HG03045 (cell line): ENCODE data around the gene UPF1.
"Not testable (repeated sequence)": the region's sequence is repeated elsewhere in the genome, so short reads cannot be mapped to it uniquely, and the experiment has no call there.

Experiments used
- ATAC-seq: cut with Tn5 transposase; IDR thresholded peaks from one replicate; pipeline ENCODE4 v1.9.1; 2021; ENCODE audit warnings: mild to moderate bottlenecking, moderate library complexity; ENCODE audit not compliant: unreplicated experiment

UPF1 gene

GRCh38 chr19:18908917-18909619 lies 77.3 kb downstream of the UPF1 start:
- ATAC-seq = no peak

GRCh38 chr19:18910010-18910409 lies 78.3 kb downstream of the UPF1 start:
- no peak for ATAC-seq

- no peak for ATAC-seq
Observed at GRCh38 chr19:18910801-18911436, 79.2 kb downstream of the UPF1 start.

GRCh38 chr19:18912933-18913332 lies 81.2 kb downstream of the UPF1 start:
- ATAC-seq = no peak

- no peak for ATAC-seq
Observed at GRCh38 chr19:18913466-18913865, 81.7 kb downstream of the UPF1 start.

GRCh38 chr19:18915639-18916038 lies 83.9 kb downstream of the UPF1 start:
- no peak for ATAC-seq

GRCh38 chr19:18917593-18917992 lies 85.8 kb downstream of the UPF1 start:
- ATAC-seq = not testable (repeated sequence)
